Kidney (tissue), 14 donors: ENCODE measurements around the gene CPSF4. TPM values are rescaled to one million over a fixed set of nuclear protein-coding genes. Genes with fewer than 3 reads are reported as not detected.

Experiments
- DNase-seq, 5 donors: peaks; one replicate each; pipeline ENCODE4 v3.0.0-alpha.2; 2013 to 2020
- FAIRE-seq: peaks from 2 replicates; lab custom pipeline; 2012; peaks lifted over from hg19 to GRCh38; lab: Jason Lieb, UNC
- H3K27ac ChIP-seq, 2 donors: one replicate each; pipeline ENCODE4 v1.7.0; 2013; ENCODE audit warnings: low read depth in 2 of 2, low read length in 2 of 2, inconsistent platforms in 1 of 2
- H3K27me3 ChIP-seq: one replicate; pipeline ENCODE4 v1.7.1; 2013; ENCODE audit warnings: low read length, inconsistent platforms; ENCODE audit not compliant: control insufficient read depth, insufficient read depth
- H3K36me3 ChIP-seq, 3 donors: one replicate each; pipeline versions ENCODE4 v1.7.0 to v1.7.1; 2013; ENCODE audit warnings: low read length in 3 of 3, control low read depth in 1 of 3, inconsistent platforms in 1 of 3; ENCODE audit not compliant: insufficient read depth in 3 of 3, control insufficient read depth in 2 of 3
- H3K4me1 ChIP-seq, 3 donors: one replicate each; pipeline versions ENCODE4 v1.7.0 to v1.7.1; 2013; ENCODE audit warnings: low read length in 3 of 3, inconsistent platforms in 1 of 3, low read depth in 1 of 3; ENCODE audit not compliant: control insufficient read depth in 2 of 3, insufficient read depth in 2 of 3
- H3K4me3 ChIP-seq, 3 donors: one replicate each; pipeline versions ENCODE4 v1.7.0 to v1.8.1; 2013; ENCODE audit warnings: low read length in 3 of 3, control low read depth in 1 of 3, inconsistent platforms in 1 of 3
- H3K9ac ChIP-seq, 3 donors: one replicate each; pipeline versions ENCODE4 v1.7.0 to v1.7.1; 2013; ENCODE audit warnings: low read length in 3 of 3, control low read depth in 1 of 3, inconsistent platforms in 1 of 3
- H3K9me3 ChIP-seq, 3 donors: one replicate each; pipeline versions ENCODE4 v1.7.0 to v1.7.1; 2013; ENCODE audit warnings: low read length in 3 of 3, control low read depth in 1 of 3, inconsistent platforms in 1 of 3; ENCODE audit not compliant: control insufficient read depth in 2 of 3, insufficient read depth in 1 of 3
- intact Hi-C: fragments of 100-400 bp; cut with DNase I; formaldehyde crosslinking; loops from one replicate; pipeline ENCODE4 v1.11.1; 2022
- polyA plus RNA-seq: library from polyadenylated mRNA; stranded (reverse); fragments of 350-450 nt; fragmentation: Illumina TruSeq; extraction: RNeasy Lipid Tissue Mini Kit (QIAGEN cat#74804); gene quantifications from one replicate; pipeline ENCODE4 v1.2.3, GENCODE V29; 2014; ENCODE audit warnings: low read depth, low replicate concordance; ENCODE audit not compliant: insufficient read depth
- total RNA-seq: library from RNA; stranded (reverse); fragmentation: NEBNext Ultra II Directional; extraction: Animal tissue kit (Norgen Biotek cat#: 25700); gene quantifications from one replicate; pipeline ENCODE4 v1.2.1, GENCODE V29; 2021
- TF ChIP-seq, protein P1 (sequence below): IDR thresholded peaks from 3 replicates; pipeline ENCODE4 v1.5.1; 2012; ENCODE audit warnings: mild to moderate bottlenecking, moderate library complexity, borderline replicate concordance; ENCODE audit not compliant: insufficient read depth; ENCODE audit errors: extremely low read depth
- donor health status: control.
- donor health status: control.
- donor health status: control.
- donor health status: control.
- donor health status: control.
- donor health status: DM: yes; HTN: yes; CAD: no.
- donor health status: Normal renal cell carcinoma (clear cell type).

The CPSF4 gene
- total and polyA plus RNA-seq, 2 donors from 2014 or later: 24.2 to 28.9 TPM

DNA sequence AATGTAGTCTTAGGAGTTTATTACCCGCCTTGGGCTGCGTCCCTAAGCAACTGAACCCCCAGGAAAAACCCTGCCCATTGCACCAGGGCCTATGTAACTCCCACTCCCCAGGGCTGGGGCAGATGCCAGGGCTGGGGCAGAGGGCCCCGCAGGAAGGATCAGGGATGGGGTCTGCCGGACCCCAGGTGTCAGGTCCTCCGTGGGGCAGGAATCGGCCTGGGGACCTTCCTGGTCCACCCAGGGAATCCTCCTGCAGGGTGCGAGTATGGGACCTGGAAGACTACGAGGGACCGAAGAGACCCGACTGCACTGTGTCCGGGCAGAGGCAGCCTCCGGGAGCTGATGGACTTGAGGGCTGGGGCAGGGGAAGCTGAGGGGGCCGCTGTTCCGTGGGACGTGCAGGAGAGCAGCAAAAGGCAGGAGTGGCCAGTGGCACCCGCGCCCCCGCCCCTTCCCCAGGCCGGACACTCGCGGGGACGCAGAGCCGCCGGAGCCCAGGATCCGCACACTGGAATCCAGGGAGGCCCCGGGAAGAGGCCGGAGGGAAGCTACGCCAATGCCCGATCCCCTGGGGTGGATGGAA, 29.7 kb downstream of the CPSF4 start:
- Histone ChIP-seq H3K36me3 (peaks cover 0 to 4% (median 0%) of the 10 kb centered on the region in 3 donors), H3K9ac (no peak overlapping the region), H3K27ac (no peak overlapping the region), H3K27me3 (no peaks in the 10 kb centered on the region), H3K9me3 (no peaks in the 10 kb centered on the region), H3K4me3 (no peak overlapping the region), H3K4me1 (peaks cover 0 to 7% (median 7%) of the 10 kb centered on the region in 3 donors)
- intact Hi-C loops: no loop called here
- DNase-seq: no peak
- FAIRE-seq: no peak
- TF ChIP-seq, protein P1, sequence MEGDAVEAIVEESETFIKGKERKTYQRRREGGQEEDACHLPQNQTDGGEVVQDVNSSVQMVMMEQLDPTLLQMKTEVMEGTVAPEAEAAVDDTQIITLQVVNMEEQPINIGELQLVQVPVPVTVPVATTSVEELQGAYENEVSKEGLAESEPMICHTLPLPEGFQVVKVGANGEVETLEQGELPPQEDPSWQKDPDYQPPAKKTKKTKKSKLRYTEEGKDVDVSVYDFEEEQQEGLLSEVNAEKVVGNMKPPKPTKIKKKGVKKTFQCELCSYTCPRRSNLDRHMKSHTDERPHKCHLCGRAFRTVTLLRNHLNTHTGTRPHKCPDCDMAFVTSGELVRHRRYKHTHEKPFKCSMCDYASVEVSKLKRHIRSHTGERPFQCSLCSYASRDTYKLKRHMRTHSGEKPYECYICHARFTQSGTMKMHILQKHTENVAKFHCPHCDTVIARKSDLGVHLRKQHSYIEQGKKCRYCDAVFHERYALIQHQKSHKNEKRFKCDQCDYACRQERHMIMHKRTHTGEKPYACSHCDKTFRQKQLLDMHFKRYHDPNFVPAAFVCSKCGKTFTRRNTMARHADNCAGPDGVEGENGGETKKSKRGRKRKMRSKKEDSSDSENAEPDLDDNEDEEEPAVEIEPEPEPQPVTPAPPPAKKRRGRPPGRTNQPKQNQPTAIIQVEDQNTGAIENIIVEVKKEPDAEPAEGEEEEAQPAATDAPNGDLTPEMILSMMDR: no peak

DNA sequence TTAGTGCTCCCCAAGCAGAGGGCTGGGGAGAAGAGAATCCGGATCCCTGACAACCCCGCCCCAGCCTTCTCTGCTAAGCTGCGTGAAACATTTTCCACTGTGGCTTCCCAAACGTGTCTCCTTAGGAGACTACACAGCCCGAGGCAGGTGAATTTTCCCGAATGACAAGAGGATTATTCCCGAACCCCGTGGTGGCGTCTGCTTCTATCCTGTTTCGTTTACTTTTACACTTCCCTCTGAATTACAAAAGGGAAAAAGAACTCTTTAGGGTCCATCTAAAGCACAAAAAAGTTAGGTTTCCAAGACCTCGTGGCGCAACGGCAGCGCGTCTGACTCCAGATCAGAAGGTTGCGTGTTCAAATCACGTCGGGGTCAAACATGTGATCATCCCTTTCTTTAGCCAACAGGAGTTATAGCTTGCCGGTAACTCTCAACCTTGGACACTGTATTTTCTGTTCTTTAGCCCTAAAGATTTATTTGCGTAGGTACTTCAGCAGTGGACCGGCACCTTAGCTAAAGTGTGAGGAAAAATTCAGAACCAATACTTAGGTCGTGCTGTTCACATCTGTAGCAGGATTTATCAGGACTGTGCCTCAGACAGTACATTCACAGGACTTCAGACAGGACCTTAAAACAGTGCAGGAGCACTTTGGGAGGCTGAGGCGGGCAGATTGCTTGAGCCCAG, 30.8 kb downstream of the CPSF4 start:
- no peaks in the 10 kb centered on the region for H3K36me3 ChIP-seq
- H3K4me3 ChIP-seq: no peak overlapping the region
- H3K9ac ChIP-seq: no peak overlapping the region
- H3K27me3 ChIP-seq: no peaks in the 10 kb centered on the region
- TF ChIP-seq, protein P1: no peak
- no peak for DNase-seq
- intact Hi-C loops: no loop called here
- FAIRE-seq: no peak
- no peak overlapping the region for H3K27ac ChIP-seq
- H3K9me3 ChIP-seq: no peaks in the 10 kb centered on the region
- peaks cover 0 to 10% (median 7%) of the 10 kb centered on the region in 3 donors for H3K4me1 ChIP-seq

DNA sequence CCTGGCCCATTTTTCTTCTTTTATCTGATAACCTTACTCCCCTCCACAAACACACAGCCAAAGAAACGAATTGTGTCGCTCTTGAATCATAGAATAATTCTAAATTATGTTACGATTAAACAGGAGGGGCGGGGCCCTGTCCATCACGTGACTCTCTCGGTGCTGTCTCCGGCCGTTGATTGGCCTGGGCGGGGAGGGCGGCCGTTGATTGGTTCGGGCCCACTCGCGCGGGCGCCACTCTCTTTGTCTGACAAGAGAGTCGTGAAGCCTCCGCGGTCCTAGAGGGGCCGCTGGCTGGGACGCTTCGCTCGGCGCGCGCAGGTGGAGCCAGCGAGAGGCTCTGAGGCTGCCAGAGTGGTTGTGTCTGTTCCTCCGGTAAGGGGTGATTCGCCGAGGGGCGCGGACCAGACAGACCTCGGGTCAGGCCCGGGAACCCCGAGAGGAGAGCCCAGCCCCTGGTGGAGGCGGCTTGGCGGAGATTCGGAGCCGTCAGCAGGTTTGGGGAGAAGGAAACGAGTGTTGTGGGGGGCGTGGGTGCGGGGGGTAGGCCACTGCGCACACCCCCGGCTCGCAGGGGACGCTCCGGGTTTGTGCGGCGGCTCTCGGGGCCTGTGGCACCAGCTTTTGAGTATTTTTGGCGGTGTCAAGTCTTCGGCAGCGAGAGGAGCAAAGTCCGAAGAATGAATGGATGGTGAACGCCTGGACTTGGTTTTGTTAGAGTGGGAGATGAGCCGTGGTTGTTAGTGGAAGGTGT, 34.0 kb downstream of the CPSF4 start, which contains the start of gene ZNF789:
Gene ZNF789 (plus strand): TSS at position 330 of the 754 bp plus-strand sequence. CDS start 3,567 bp downstream, outside the sequence.
- peaks cover 0 to 8% (median 3%) of the 10 kb centered on the region in 3 donors for H3K4me1 ChIP-seq
- H3K4me3 ChIP-seq: peak within 1 kb of the TSS; percentile 81 to 96 (median 92)
- no peaks in the 10 kb centered on the region for H3K9me3 ChIP-seq
- H3K27me3 ChIP-seq: no peaks in the 10 kb centered on the region
- FAIRE-seq (peak; percentile 95), DNase-seq (peak; percentile 98 to 99 (median 98))
- peak within 1 kb of the TSS; percentile 47 to 73 for H3K27ac ChIP-seq
- peak within 1 kb of the TSS; percentile 69 to 85 (median 75) for H3K9ac ChIP-seq
- intact Hi-C loops: no loop called here
- H3K36me3 ChIP-seq: no peaks in the 10 kb centered on the region
- TF ChIP-seq, protein P1: no peak
